Inflammatory macrophage treated with lipopolysaccharide for 4 hours (primary cell): ENCODE results near the gene ASPSCR1.
"Not testable (repeated sequence)": the region's sequence is repeated elsewhere in the genome, so short reads cannot be mapped to it uniquely, and the experiment has no call there.

Source experiments
- DNase-seq: peaks from one replicate; pipeline ENCODE4 v3.0.0-alpha.2; 2020

Gene ASPSCR1

GRCh38 chr17:81961521-81962498 is 15.6 kb upstream of the ASPSCR1 start:
- DNase-seq: no peak

GRCh38 chr17:81962499-81963441 is 14.7 kb upstream of the ASPSCR1 start:
- DNase-seq: no peak

- DNase-seq: no peak
Measured at GRCh38 chr17:81964081-81964849, 13.2 kb upstream of the ASPSCR1 start.

DNA sequence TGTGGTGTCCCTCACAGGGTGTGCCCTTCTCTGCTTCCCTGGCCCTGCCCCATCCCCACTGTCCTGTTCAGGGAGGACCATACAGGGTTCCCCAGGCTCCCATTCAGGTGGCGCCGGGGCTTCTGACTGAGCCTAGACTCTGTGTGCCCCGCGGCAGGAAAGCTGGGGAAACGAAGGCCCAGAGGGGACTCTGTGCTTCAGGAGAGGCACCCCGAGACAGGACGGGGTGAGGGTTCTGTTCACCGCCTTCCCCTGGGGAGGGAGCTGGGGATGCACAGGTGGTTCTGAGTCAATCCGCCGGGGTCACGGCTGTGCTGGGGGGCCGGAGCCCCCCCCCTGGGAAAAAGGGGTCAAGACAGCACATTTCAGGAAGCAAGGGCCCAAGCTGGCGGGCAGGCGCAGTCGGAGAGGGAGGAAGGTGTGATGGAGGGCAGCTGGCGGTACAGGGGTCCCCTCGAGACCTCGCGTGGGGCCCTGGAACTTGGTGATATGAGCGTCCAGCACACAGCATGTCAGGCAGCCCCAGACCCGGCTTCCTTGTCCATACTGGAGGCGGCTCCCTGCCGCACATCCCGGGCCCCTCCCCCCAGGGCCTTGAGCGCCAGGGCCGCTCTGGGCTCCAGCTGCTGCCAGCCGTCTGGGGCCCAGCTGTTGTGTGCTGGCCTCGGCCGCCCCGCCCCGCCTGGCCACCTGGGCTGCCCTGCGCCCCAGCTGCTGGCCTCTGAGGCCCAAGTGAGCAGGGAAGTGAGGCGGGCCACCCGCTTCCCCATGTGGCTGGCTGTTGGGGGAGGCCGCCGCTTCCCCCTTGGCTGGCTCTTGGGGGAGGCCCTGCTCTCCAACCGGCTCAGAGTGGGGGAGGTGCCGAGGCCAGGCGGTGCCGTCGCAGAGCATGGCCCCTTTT is 10.8 kb upstream of the ASPSCR1 start:
- DNase-seq: peak; percentile 32

- DNase-seq: no peak
Measured at GRCh38 chr17:81967244-81967532, 10.2 kb upstream of the ASPSCR1 start.

DNA sequence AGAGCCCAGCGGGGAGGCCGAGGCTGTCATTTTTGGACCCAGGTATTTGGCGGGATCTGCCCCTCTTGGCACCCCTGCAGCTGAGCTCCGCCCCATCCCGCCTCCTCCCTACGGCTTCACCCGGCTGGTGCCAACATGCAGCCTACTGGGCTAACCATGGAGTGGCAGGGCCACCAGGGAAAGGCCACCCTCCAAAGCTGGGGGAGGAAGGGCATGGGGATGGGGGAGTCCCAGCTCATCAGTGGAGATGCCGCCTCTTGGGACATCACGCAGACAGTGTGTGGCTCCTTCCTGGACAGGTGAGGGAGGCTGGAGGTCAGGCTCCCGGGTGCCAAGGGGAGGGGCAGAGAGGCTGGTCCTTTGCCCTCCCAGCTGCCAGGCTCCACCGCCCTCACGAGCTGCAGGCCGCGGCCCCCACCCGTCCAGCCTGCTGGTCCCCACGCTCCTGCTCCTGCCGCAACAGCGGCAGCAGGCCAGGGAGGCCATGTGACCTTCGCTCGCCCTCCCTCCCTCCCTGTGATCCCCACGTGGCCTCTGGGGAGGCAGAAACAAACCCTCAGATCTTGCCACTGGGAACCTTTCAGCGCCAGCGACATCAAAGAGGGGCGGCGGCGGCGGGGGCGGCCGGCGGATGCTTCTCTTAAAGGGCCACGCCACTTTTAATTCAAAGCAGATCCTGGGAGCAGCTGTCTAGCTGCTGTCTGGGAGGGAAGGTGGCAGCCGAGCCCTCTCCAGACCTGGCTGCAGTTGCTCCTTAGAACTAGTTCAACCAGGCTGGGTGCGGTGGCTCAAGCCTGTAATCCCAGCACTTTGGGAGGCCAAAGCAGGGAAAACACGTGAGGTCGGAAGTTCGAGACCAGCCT is 9.7 kb upstream of the ASPSCR1 start:
- peak; percentile 75 for DNase-seq

GRCh38 chr17:81968396-81968745 is 9.1 kb upstream of the ASPSCR1 start:
- DNase-seq: no peak

DNA sequence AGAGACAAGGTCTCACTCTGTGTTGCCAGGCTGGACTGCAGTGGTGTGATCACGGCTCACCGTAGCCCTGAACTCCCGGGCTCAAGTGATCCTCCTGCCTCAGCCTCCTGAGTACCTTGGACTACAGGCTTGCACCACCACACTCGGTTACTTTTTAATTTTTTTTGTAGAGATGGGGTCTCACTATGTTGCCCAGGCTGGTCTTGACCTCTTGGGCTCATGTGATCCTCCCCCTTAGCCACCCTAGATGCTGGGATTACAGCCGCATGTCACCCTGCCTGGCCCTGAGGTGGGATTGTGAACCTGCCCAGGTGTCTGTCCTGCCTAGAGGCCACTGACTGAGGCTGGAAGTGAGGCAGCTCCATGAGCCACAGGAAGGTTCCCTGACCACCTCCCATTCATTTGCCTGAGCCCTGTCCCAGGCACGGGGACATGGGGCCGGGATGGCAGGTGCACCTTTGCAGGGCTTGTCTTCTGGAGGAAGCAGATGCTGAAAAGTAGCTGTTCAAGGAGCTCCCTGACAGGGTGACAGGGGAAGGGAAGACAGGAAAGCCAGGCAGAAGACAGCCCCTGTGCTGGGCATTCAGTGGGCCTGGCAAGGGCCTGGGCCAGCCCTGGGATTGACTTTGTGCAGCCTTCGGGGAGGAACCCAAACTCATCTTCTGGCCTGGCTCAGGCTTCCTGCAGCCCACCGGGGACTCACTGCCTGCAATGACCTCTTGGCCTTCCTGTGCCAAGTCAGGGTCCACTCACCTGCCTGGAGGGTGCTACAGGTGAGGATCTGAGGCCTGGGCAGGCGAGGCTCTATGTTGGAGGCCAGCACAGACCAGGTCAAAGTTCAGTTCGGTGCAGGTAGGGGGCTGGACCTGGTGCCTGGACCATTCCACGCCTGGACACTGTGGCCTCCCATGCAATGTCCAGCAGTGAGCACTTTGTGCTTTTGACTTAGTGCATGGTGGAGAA is 8.3 kb upstream of the ASPSCR1 start:
- DNase-seq: no peak

- DNase-seq: no peak
Measured at GRCh38 chr17:81973432-81973831, 4.0 kb upstream of the ASPSCR1 start.

DNA sequence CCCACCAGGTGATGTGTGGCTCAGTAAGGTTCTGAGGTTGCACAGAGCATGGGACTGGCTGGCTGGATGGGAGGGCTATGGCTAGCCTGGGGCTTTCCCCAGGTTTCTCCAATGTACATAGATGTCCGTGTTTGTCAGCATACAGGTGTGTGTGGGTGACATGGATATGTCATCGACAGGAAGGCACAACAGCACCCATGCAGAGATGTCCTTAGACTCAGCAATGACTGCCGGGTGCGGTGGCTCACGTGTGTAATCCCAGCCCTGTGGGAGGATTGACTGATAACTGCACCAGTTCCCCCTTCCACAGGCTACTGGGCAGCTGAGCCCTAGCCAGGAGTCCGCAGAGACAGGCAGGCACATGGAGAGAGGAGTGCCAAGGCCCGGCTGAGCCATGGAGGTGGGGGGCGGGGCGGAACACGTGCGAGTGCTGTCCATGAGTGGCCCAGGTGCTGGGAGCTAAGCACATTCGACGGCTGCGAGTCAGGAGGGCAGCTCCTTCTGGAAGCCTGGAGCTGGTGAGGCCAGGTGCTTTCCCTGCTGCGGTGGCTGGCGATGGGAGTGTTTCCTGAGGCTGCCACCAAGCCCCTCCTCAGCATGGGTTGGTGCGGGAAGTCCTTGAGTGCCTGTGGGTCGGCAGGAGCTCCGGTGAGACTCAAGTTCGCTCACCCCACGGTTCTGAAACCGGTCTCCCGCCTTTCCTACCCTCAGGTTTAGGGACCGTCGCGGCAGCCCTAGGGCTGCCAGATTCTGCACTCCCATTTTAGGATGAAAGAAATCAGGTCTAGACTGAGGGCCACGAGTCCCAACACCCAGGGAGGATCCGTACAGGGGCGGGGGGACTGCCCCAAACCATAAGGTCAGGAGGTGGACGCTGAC is 858 bp upstream of the ASPSCR1 start:
- peak; percentile 27 for DNase-seq

- DNase-seq: no peak
Measured at GRCh38 chr17:81978524-81979298, 1.3 kb downstream of the ASPSCR1 start.

- no peak for DNase-seq
Measured at GRCh38 chr17:81980122-81980521, 2.7 kb downstream of the ASPSCR1 start.

DNA sequence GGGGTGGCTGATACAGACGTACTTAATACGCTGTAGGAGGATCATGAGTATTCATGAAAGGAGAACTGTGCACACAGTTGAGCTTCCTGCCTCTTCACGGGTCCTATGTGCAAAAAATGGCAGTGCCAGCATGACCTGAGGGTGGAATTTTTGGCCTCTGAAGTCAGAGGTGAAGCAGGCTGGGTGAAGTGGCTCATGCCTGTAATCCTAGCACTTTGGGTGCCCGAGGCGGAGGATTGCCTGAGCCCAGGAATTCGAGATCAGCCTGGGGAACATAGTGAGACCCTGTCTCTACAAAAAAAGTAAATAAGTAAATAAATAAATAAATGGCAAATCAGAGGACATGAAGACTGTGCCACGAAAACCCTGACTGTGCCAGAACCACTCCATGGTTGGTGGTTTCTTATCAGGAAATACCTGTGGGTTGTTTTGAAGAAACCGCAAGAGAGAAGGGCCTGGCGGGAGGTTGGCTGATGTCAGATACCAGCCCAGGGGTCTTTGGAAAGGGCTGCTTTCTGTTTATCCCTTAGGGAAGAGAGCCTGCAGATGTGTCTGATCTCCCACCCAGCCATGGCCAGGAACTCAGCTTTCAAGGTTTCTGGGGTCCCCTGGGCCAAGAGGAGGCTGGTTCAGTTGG is 3.4 kb downstream of the ASPSCR1 start:
- DNase-seq: peak; percentile 8

GRCh38 chr17:81981511-81981910 is 4.1 kb downstream of the ASPSCR1 start:
- DNase-seq: not testable (repeated sequence)

- DNase-seq: no peak
Measured at GRCh38 chr17:81983011-81983638, 5.7 kb downstream of the ASPSCR1 start.

GRCh38 chr17:81983639-81984373 is 6.4 kb downstream of the ASPSCR1 start:
- DNase-seq: peak; percentile 16
